Hepatocyte (in vitro differentiated cells): ENCODE measurements around the gene CHRM1.

ENCODE experiments used
- EZH2phosphoT487 ChIP-seq: fragments of 200-600 bp; sonication (generic); IDR thresholded peaks from one replicate; pipeline ENCODE4 v1.6.1; 2018; ENCODE audit warnings: antibody characterized with exemption, mild to moderate bottlenecking, low read depth, moderate library complexity; ENCODE audit not compliant: unreplicated experiment, severe bottlenecking
- TF ChIP-seq, protein P1 (sequence below): fragments of 200-600 bp; sonication (generic); IDR thresholded peaks from 2 replicates; pipeline ENCODE4 v1.5.1; 2016; ENCODE audit warnings: antibody characterized with exemption, mild to moderate bottlenecking; ENCODE audit not compliant: poor library complexity

DNA sequence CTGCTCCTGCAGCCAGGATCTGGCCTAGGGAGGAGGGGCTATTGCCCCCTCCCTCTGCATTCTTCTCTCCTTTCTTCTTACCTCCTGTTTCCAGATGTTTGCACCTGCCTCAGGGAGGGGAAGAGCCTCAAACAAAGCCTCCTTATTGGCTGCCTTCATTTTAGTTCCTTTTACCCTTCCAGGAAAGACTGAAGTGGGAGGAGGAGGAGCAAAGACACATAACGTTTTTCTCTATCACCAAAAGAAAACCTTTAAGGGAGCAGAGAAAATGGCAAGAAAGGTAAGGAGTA, 13.3 kb upstream of the CHRM1 start:
- TF ChIP-seq, protein P1, sequence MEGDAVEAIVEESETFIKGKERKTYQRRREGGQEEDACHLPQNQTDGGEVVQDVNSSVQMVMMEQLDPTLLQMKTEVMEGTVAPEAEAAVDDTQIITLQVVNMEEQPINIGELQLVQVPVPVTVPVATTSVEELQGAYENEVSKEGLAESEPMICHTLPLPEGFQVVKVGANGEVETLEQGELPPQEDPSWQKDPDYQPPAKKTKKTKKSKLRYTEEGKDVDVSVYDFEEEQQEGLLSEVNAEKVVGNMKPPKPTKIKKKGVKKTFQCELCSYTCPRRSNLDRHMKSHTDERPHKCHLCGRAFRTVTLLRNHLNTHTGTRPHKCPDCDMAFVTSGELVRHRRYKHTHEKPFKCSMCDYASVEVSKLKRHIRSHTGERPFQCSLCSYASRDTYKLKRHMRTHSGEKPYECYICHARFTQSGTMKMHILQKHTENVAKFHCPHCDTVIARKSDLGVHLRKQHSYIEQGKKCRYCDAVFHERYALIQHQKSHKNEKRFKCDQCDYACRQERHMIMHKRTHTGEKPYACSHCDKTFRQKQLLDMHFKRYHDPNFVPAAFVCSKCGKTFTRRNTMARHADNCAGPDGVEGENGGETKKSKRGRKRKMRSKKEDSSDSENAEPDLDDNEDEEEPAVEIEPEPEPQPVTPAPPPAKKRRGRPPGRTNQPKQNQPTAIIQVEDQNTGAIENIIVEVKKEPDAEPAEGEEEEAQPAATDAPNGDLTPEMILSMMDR, result no peak
- TF ChIP-seq EZH2phosphoT487, result no peak
